ENCODE data around the gene PRKAG2. TPM values are rescaled to one million over a fixed set of nuclear protein-coding genes. Genes with fewer than 3 reads are reported as not detected.
"Not testable (repeated sequence)": the region's sequence is repeated elsewhere in the genome, so short reads cannot be mapped to it uniquely, and the experiment has no call there.

PRKAG2 gene
- total RNA-seq, 1 donor from 2014 or later = 14.2 TPM

GRCh38 chr7:151549083-151549482 lies 327.8 kb downstream of the PRKAG2 start:
- DNase-seq = no peak

GRCh38 chr7:151544183-151544582 lies 332.7 kb downstream of the PRKAG2 start:
- DNase-seq = no peak

GRCh38 chr7:151542606-151543130 lies 334.2 kb downstream of the PRKAG2 start:
- no peak for DNase-seq

GRCh38 chr7:151541709-151542499 lies 335.0 kb downstream of the PRKAG2 start:
- no peak for DNase-seq

GRCh38 chr7:151540146-151540545 lies 336.8 kb downstream of the PRKAG2 start:
- no peak for DNase-seq

GRCh38 chr7:151539088-151539671 lies 337.7 kb downstream of the PRKAG2 start:
- DNase-seq = peak; percentile 44

- peak; percentile 75 for DNase-seq
Observed at GRCh38 chr7:151537818-151538561, 338.9 kb downstream of the PRKAG2 start.

GRCh38 chr7:151536178-151536577 lies 340.7 kb downstream of the PRKAG2 start:
- not testable (repeated sequence) for DNase-seq

- no peak for DNase-seq
Observed at GRCh38 chr7:151529842-151530241, 347.1 kb downstream of the PRKAG2 start.

- no peak for DNase-seq
Observed at GRCh38 chr7:151524845-151525244, 352.1 kb downstream of the PRKAG2 start.

GRCh38 chr7:151524331-151524730 lies 352.6 kb downstream of the PRKAG2 start:
- no peak for DNase-seq

GRCh38 chr7:151520419-151521261 lies 356.3 kb downstream of the PRKAG2 start:
- peak; percentile 43 for DNase-seq

- DNase-seq = peak; percentile 100
Observed at GRCh38 chr7:151519765-151520418, 357.0 kb downstream of the PRKAG2 start, which contains the start of gene RHEB. RHEB (minus strand) TSS chr7:151519895; CDS start chr7:151519511, 384 bp downstream.

- peak; percentile 59 for DNase-seq
Observed at GRCh38 chr7:151518947-151519764, 357.8 kb downstream of the PRKAG2 start.

GRCh38 chr7:151518105-151518946 lies 358.6 kb downstream of the PRKAG2 start:
- DNase-seq = peak; percentile 54

- no peak for DNase-seq
Observed at GRCh38 chr7:151517601-151518104, 359.3 kb downstream of the PRKAG2 start.

- no peak for DNase-seq
Observed at GRCh38 chr7:151515276-151515565, 361.7 kb downstream of the PRKAG2 start.

- DNase-seq = no peak
Observed at GRCh38 chr7:151514461-151515275, 362.2 kb downstream of the PRKAG2 start.
